ENCODE data around the gene ABHD17C.

- TF ChIP-seq CTCF (IDR thresholded peaks at IDR 0.05) (no peak), POLR2AphosphoS5 (IDR thresholded peaks at IDR 0.05) (no peak), POLR2A (IDR thresholded peaks at IDR 0.05) (no peak)
These were observed 49.3 kb downstream of the ABHD17C start for GRCh38 chr15:80744415-80744814.
